Measurements from ENCODE around the gene TNFRSF18. TPM values are rescaled to one million over a fixed set of nuclear protein-coding genes. Genes with fewer than 3 reads are reported as not detected.

TNFRSF18 gene
- 0.63 and 0.98 TPM in 2 replicates for total RNA-seq

GRCh38 chr1:1206376-1206965, at the start of gene TNFRSF18:
TNFRSF18 (minus strand) TSS chr1:1206592; CDS start chr1:1206571, 21 bp downstream.

GRCh38 chr1:1246577-1247340, 40.4 kb upstream of the TNFRSF18 start, which contains the start of gene C1QTNF12:
C1QTNF12 (minus strand) TSS chr1:1246722; CDS start chr1:1246690, 32 bp downstream.

GRCh38 chr1:1232208-1232795, 25.9 kb upstream of the TNFRSF18 start, which contains the start of gene B3GALT6:
B3GALT6 (plus strand) TSS chr1:1232237; CDS start chr1:1232279, 42 bp downstream.

GRCh38 chr1:1231400-1232207, 25.2 kb upstream of the TNFRSF18 start, which contains the start of gene SDF4:
SDF4 (minus strand) TSS chr1:1232001; CDS start chr1:1228772, 3,229 bp downstream.

GRCh38 chr1:1213345-1214265, 7.2 kb upstream of the TNFRSF18 start, which contains the start of gene TNFRSF4:
TNFRSF4 (minus strand) TSS chr1:1214153; CDS start chr1:1214127, 26 bp downstream.

GRCh38 chr1:1173793-1174415, 32.5 kb downstream of the TNFRSF18 start, which contains the start of gene TTLL10:
TTLL10 (plus strand) TSS chr1:1173880; CDS start chr1:1179216, 5,336 bp downstream.

Other genes starting within 250 kb of the TNFRSF18 start
- 115 and 127 TPM in 2 replicates for gene NOC2L, start 247.3 kb downstream of the TNFRSF18 start, total RNA-seq
- 19.6 and 20.5 TPM in 2 replicates for gene KLHL17, start 246.0 kb downstream of the TNFRSF18 start, total RNA-seq
- 13.5 and 16.1 TPM in 2 replicates for gene PLEKHN1, start 240.1 kb downstream of the TNFRSF18 start, total RNA-seq
- gene PERM1, start 224.5 kb downstream of the TNFRSF18 start, total RNA-seq = 0.35 TPM in 1 of 2 replicates, not detected in the other
- gene HES4, start 206.5 kb downstream of the TNFRSF18 start, total RNA-seq = 56.3 and 58.9 TPM in 2 replicates
- 23.9 and 28.7 TPM in 2 replicates for gene ISG15, start 193.1 kb downstream of the TNFRSF18 start, total RNA-seq
- 269 and 285 TPM in 2 replicates for gene AGRN, start 186.5 kb downstream of the TNFRSF18 start, total RNA-seq
- 1.3 and 2.2 TPM in 2 replicates for gene RNF223, start 132.3 kb downstream of the TNFRSF18 start, total RNA-seq
- 12.7 and 22.9 TPM in 2 replicates for gene C1orf159, start 90.5 kb downstream of the TNFRSF18 start, total RNA-seq
- not detected in 2 replicates for gene TTLL10, start 32.7 kb downstream of the TNFRSF18 start, total RNA-seq
- gene TNFRSF4, start 7.6 kb upstream of the TNFRSF18 start, total RNA-seq = not detected in 2 replicates
- 130 TPM in 2 replicates for gene SDF4, start 25.4 kb upstream of the TNFRSF18 start, total RNA-seq
- 23.6 and 24.7 TPM in 2 replicates for gene B3GALT6, start 25.6 kb upstream of the TNFRSF18 start, total RNA-seq
- gene C1QTNF12, start 40.1 kb upstream of the TNFRSF18 start, total RNA-seq = 0.71 and 1.1 TPM in 2 replicates
- gene UBE2J2, start 67.3 kb upstream of the TNFRSF18 start, total RNA-seq = 43.3 and 56.1 TPM in 2 replicates
- gene SCNN1D, start 73.8 kb upstream of the TNFRSF18 start, total RNA-seq = 0.09 and 0.21 TPM in 2 replicates
- gene ACAP3, start 101.3 kb upstream of the TNFRSF18 start, total RNA-seq = 33.2 and 37.7 TPM in 2 replicates
- gene PUSL1, start 102.0 kb upstream of the TNFRSF18 start, total RNA-seq = 63.3 and 72.2 TPM in 2 replicates
- gene INTS11, start 118.1 kb upstream of the TNFRSF18 start, total RNA-seq = 72.1 and 85.8 TPM in 2 replicates
- 41.8 and 48.7 TPM in 2 replicates for gene CPTP, start 118.2 kb upstream of the TNFRSF18 start, total RNA-seq
- gene TAS1R3, start 124.7 kb upstream of the TNFRSF18 start, total RNA-seq = 0.05 and 0.07 TPM in 2 replicates
- 81.8 and 99.3 TPM in 2 replicates for gene DVL1, start 142.8 kb upstream of the TNFRSF18 start, total RNA-seq
- 1.6 and 4.9 TPM in 2 replicates for gene MXRA8, start 152.0 kb upstream of the TNFRSF18 start, total RNA-seq
- gene AURKAIP1, start 168.6 kb upstream of the TNFRSF18 start, total RNA-seq = 213 and 230 TPM in 2 replicates
- 48.4 and 60.6 TPM in 2 replicates for gene CCNL2, start 192.7 kb upstream of the TNFRSF18 start, total RNA-seq
- gene MRPL20, start 200.7 kb upstream of the TNFRSF18 start, total RNA-seq = 173 and 184 TPM in 2 replicates
- gene ANKRD65, start 214.7 kb upstream of the TNFRSF18 start, total RNA-seq = 21.4 and 24.3 TPM in 2 replicates
- gene VWA1, start 229.1 kb upstream of the TNFRSF18 start, total RNA-seq = 91.6 and 96.3 TPM in 2 replicates
- gene ATAD3C, start 243.1 kb upstream of the TNFRSF18 start, total RNA-seq = 0.14 TPM in 1 of 2 replicates, not detected in the other

Data from airway epithelial cell (primary cell).